WI38 (cell line): ENCODE data around the gene NSDHL.

Source experiments
- H3K4me3 ChIP-seq: 2 replicates; pipeline ENCODE4 v1.5.1; 2011; ENCODE audit warnings: low read depth, mild to moderate bottlenecking, control low read depth, low read length
- TF ChIP-seq, protein P1 (sequence below): IDR thresholded peaks from 2 replicates; pipeline ENCODE4 v1.5.1; 2012; ENCODE audit warnings: low read depth, mild to moderate bottlenecking, control low read depth, low read length

NSDHL gene

DNA sequence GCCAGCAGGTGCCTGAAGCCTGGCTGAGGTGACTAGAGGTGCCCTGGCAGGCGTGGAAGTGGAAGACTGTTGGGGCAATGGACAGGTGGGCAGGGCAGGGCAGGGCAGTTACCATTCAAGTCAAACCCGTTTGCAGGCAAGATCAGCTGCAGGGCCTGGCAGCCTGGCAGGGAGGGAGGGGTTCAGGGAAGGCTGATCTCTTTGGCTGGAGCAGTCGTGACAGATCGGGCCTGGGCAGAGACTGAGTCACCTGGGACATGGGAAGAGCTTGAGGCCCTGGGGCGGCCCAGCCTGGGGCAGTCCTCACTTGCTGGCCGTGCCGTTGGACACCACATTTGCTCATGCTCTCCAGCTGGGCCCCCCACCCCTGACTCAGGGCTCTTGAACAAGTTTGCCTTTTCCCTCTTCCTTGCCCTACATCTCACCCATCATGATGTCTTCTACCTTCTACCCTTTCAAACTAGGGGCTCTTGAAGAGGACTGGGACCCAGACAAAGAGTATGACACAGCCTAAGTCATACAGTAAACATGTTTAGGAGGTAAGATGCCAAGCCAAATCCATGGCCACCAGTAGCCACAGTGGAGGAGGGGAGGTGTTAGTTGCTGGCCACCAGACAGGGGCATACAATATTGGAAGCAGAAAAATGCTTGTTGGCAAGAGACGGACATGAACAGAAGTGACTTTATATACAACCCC is 65.0 kb downstream of the NSDHL start:
- no peak overlapping the region for H3K4me3 ChIP-seq
- TF ChIP-seq, protein P1, sequence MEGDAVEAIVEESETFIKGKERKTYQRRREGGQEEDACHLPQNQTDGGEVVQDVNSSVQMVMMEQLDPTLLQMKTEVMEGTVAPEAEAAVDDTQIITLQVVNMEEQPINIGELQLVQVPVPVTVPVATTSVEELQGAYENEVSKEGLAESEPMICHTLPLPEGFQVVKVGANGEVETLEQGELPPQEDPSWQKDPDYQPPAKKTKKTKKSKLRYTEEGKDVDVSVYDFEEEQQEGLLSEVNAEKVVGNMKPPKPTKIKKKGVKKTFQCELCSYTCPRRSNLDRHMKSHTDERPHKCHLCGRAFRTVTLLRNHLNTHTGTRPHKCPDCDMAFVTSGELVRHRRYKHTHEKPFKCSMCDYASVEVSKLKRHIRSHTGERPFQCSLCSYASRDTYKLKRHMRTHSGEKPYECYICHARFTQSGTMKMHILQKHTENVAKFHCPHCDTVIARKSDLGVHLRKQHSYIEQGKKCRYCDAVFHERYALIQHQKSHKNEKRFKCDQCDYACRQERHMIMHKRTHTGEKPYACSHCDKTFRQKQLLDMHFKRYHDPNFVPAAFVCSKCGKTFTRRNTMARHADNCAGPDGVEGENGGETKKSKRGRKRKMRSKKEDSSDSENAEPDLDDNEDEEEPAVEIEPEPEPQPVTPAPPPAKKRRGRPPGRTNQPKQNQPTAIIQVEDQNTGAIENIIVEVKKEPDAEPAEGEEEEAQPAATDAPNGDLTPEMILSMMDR: no peak

- TF ChIP-seq, protein P1: no peak
- no peak overlapping the region for H3K4me3 ChIP-seq
Measured at GRCh38 chrX:152896450-152896849, 65.6 kb downstream of the NSDHL start.

GRCh38 chrX:152897222-152898131 is 66.6 kb downstream of the NSDHL start, which contains the start of gene ZNF185:
Gene ZNF185, plus strand, starts transcription at chrX:152898067. Its CDS starts 16,423 bp downstream, at chrX:152914490.
- H3K4me3 ChIP-seq: no peak within 1 kb of the TSS
- TF ChIP-seq, protein P1: no peak

DNA sequence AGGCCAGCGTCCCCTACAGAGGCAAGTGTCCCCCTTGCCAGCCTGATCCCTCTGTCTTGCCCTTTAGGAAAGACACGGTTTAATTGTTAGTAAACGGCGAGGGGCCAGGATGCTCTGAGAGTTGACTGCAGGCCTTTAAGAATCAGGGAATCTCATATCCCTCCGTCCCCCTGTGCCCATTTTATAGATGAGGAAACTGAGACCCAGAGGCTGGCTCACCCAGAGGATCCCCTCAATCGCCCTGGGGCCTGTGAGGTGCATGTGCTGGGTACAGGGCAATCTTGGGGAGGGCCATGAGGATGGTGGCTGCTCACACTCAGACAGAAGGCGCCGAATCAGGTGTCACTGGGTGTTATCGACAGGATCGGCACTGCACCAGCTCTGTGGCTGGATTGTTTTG is 67.6 kb downstream of the NSDHL start:
- no peak overlapping the region for H3K4me3 ChIP-seq
- TF ChIP-seq, protein P1: no peak

- TF ChIP-seq, protein P1: no peak
- H3K4me3 ChIP-seq: no peak overlapping the region
Measured at GRCh38 chrX:152899111-152899873, 68.4 kb downstream of the NSDHL start.

DNA sequence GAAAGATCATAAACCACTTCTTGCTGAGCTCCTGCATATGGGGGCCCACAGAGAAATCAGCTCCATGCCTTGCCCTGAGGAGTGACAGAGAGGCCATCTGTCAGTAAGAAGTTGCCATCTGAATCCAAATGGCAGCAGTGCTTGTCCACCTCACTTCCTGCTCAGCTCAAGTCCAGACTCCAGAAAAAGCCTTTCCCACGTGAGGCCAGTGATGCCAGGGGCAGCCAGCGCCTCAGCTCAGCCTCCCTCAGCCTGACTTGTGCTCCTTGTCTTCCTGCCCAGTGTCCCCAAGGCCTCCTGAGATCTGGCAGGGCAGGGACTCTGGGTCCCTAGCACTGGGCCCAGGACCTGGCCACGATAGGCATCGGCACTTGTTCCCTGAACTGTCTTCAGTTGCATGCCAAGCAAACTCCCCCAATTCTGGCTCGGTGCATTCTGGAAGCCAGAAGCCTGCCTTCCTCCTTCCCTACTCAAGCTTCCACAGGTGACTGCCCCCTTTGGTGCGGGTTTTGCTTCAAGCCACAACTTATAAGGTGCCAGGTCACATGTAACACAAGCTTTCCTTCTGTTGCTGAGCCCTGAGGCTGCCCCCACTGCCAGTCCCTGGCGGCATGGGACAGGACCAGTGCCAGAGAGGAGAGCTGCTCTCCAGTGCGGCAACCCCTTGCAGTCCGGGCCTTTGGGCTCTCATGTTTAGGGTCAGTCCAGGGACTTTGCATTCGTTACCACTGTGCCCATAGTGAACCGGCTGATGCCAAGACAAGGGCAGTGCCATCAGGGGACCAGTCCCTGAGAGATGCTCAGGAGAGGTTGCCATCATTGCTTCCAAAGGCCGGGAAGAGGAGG is 69.2 kb downstream of the NSDHL start:
- TF ChIP-seq, protein P1: no peak
- no peak overlapping the region for H3K4me3 ChIP-seq
